HEK293T (cell line): Measurements from ENCODE around the gene BBX.

ENCODE experiments used
- CTCF ChIA-PET: fragments of 350-600 bp; formaldehyde crosslinking; extraction: SDS; loops from one replicate; lab custom pipeline; 2021; ENCODE audit warnings: antibody characterized with exemption, inconsistent platforms; lab: Yijun Ruan, JAX
- POLR2A ChIA-PET: fragments of 350-600 bp; formaldehyde crosslinking; extraction: SDS; loops from one replicate; lab custom pipeline; 2020; ENCODE audit warnings: antibody characterized with exemption, inconsistent platforms; lab: Yijun Ruan, JAX
- DNase-seq: peaks from one replicate; pipeline ENCODE4 v3.0.0; 2012; ENCODE audit warnings: mixed read lengths; ENCODE audit errors: extremely low spot score
- ARNT ChIP-seq: fragments of 450-650 bp; IDR thresholded peaks from 2 replicates; pipeline ENCODE4 v1.6.1; 2017; ENCODE audit warnings: mild to moderate bottlenecking
- BHLHE40 ChIP-seq: fragments of 450-650 bp; IDR thresholded peaks from 2 replicates; pipeline ENCODE4 v1.6.1; 2016; ENCODE audit warnings: mild to moderate bottlenecking, moderate library complexity, borderline replicate concordance
- CTBP1 ChIP-seq: fragments of 450-650 bp; IDR thresholded peaks from 2 replicates; pipeline ENCODE4 v1.6.1; 2016; ENCODE audit warnings: borderline replicate concordance
- ELF4 ChIP-seq: fragments of 450-650 bp; IDR thresholded peaks from 2 replicates; pipeline ENCODE4 v1.6.1; 2017; ENCODE audit warnings: antibody characterized with exemption
- FOXA1 ChIP-seq: fragments of 450-650 bp; IDR thresholded peaks from 2 replicates; pipeline ENCODE4 v1.6.1; 2016; ENCODE audit warnings: mild to moderate bottlenecking
- FOXK2 ChIP-seq: fragments of 450-650 bp; IDR thresholded peaks from 2 replicates; pipeline ENCODE4 v1.6.1; 2016; ENCODE audit warnings: mild to moderate bottlenecking
- FOXM1 ChIP-seq: fragments of 450-650 bp; IDR thresholded peaks from 2 replicates; pipeline ENCODE4 v1.6.1; 2017; ENCODE audit warnings: mild to moderate bottlenecking, borderline replicate concordance
- HDGF ChIP-seq: fragments of 450-650 bp; IDR thresholded peaks from 2 replicates; pipeline ENCODE4 v1.6.1; 2017; ENCODE audit warnings: antibody characterized with exemption, borderline replicate concordance
- L3MBTL2 ChIP-seq: fragments of 450-650 bp; conservative IDR thresholded peaks from 2 replicates; pipeline ENCODE4 v1.6.1; 2016; ENCODE audit warnings: mild to moderate bottlenecking
- LEF1 ChIP-seq: fragments of 450-650 bp; IDR thresholded peaks from 2 replicates; pipeline ENCODE4 v1.6.1; 2017; ENCODE audit warnings: mild to moderate bottlenecking, borderline replicate concordance
- NFRKB ChIP-seq: fragments of 450-650 bp; IDR thresholded peaks from 2 replicates; pipeline ENCODE4 v1.6.1; 2016; ENCODE audit warnings: mild to moderate bottlenecking, moderate library complexity
- SP1 ChIP-seq: fragments of 450-650 bp; IDR thresholded peaks from 2 replicates; pipeline ENCODE4 v1.6.1; 2017
- SUZ12 ChIP-seq: fragments of 450-650 bp; IDR thresholded peaks from 2 replicates; pipeline ENCODE4 v1.6.1; 2016; ENCODE audit warnings: mild to moderate bottlenecking
- TARDBP ChIP-seq: fragments of 450-650 bp; IDR thresholded peaks from 2 replicates; pipeline ENCODE4 v1.6.1; 2016
- ZNF384 ChIP-seq: fragments of 450-650 bp; IDR thresholded peaks from 2 replicates; pipeline ENCODE4 v1.6.1; 2016
- TF ChIP-seq, protein P1 (sequence below): fragments of 450-650 bp; IDR thresholded peaks from 2 replicates; pipeline ENCODE4 v1.6.1; 2016

BBX gene

GRCh38 chr3:107775974-107776373 is 253.2 kb downstream of the BBX start:
- POLR2A ChIA-PET: no interaction called here
- TF ChIP-seq TARDBP (no peak), L3MBTL2 (no peak), BHLHE40 (no peak), SUZ12 (no peak), CTBP1 (no peak), ZNF384 (no peak)
- DNase-seq: no peak
- CTCF ChIA-PET: no interaction called here

- TF ChIP-seq HDGF: no peak
- no peak for TF ChIP-seq ELF4
- TF ChIP-seq BHLHE40: no peak
- no peak for TF ChIP-seq SP1
- TF ChIP-seq SUZ12: no peak
- TF ChIP-seq FOXA1: no peak
- no peak for TF ChIP-seq TARDBP
- DNase-seq: no peak
- ChIA-PET POLR2A (no interaction called here), CTCF (no interaction called here)
Measured at GRCh38 chr3:107781253-107781652, 258.5 kb downstream of the BBX start.

GRCh38 chr3:107782054-107782453 is 259.3 kb downstream of the BBX start:
- CTCF ChIA-PET: no interaction called here
- POLR2A ChIA-PET: no interaction called here
- TF ChIP-seq SUZ12 (no peak), LEF1 (no peak), ARNT (no peak), BHLHE40 (no peak), L3MBTL2 (no peak), ELF4 (no peak), HDGF (no peak), CTBP1 (no peak), SP1 (no peak), FOXA1 (no peak), FOXK2 (no peak), NFRKB (no peak), TARDBP (no peak), FOXM1 (no peak), ZNF384 (no peak)
- TF ChIP-seq, protein P1, sequence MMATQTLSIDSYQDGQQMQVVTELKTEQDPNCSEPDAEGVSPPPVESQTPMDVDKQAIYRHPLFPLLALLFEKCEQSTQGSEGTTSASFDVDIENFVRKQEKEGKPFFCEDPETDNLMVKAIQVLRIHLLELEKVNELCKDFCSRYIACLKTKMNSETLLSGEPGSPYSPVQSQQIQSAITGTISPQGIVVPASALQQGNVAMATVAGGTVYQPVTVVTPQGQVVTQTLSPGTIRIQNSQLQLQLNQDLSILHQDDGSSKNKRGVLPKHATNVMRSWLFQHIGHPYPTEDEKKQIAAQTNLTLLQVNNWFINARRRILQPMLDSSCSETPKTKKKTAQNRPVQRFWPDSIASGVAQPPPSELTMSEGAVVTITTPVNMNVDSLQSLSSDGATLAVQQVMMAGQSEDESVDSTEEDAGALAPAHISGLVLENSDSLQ: no peak

GRCh38 chr3:107790612-107791011 is 267.9 kb downstream of the BBX start:
- no peak for TF ChIP-seq SP1
- TF ChIP-seq TARDBP: no peak
- ChIA-PET CTCF (no interaction called here), POLR2A (no interaction called here)
- DNase-seq: no peak

More at GRCh38 chr3:107782054-107782453, 259.3 kb downstream of the BBX start:
- DNase-seq: no peak

GRCh38 chr3:107791027-107791426 is 268.3 kb downstream of the BBX start:
- no peak for TF ChIP-seq NFRKB
- no peak for TF ChIP-seq FOXK2
- no peak for TF ChIP-seq LEF1
- no peak for TF ChIP-seq SP1
- TF ChIP-seq, protein P1: no peak
- TF ChIP-seq ZNF384: no peak
- no peak for TF ChIP-seq HDGF
- no peak for TF ChIP-seq SUZ12
- no peak for TF ChIP-seq FOXA1
- TF ChIP-seq ELF4: no peak
- TF ChIP-seq TARDBP: no peak
- no peak for TF ChIP-seq CTBP1
- TF ChIP-seq BHLHE40: no peak
- TF ChIP-seq ARNT: no peak
- no peak for TF ChIP-seq FOXM1
- TF ChIP-seq L3MBTL2: no peak
- CTCF ChIA-PET: no interaction called here
- no peak for DNase-seq
- POLR2A ChIA-PET: no interaction called here

GRCh38 chr3:107791450-107791849 is 268.7 kb downstream of the BBX start:
- ChIA-PET CTCF (no interaction called here), POLR2A (no interaction called here)
- DNase-seq: no peak
- TF ChIP-seq TARDBP (no peak), FOXM1 (no peak), BHLHE40 (no peak), ELF4 (no peak), LEF1 (no peak), HDGF (no peak), ARNT (no peak), SUZ12 (no peak), FOXK2 (no peak), CTBP1 (no peak), SP1 (no peak), ZNF384 (no peak), NFRKB (no peak), FOXA1 (no peak), L3MBTL2 (no peak)
- TF ChIP-seq, protein P1: no peak

- TF ChIP-seq, protein P1: no peak
- TF ChIP-seq LEF1 (no peak), HDGF (no peak), FOXA1 (no peak)
- ChIA-PET POLR2A (no interaction called here), CTCF (no interaction called here)
- DNase-seq: no peak
Measured at GRCh38 chr3:107794664-107795443, 272.1 kb downstream of the BBX start.
